ENCODE results near the gene HLA-DQA1.

GRCh38 chr6:32692019-32692418 lies 54.8 kb downstream of the HLA-DQA1 start:
- TF ChIP-seq EZH2 (IDR thresholded peaks at IDR 0.05; ENCODE audit: low read length, missing control alignments): no peak
- no peak for TF ChIP-seq CTCF (conservative IDR thresholded peaks at IDR 0.05 in 1 of 2, IDR thresholded peaks at IDR 0.05 in 1 of 2; ENCODE audit: low read depth in 1 of 2, low read length in 2 of 2)
